Panc1 (cell line): ENCODE data around the gene ECT2. TPM values are rescaled to one million over a fixed set of nuclear protein-coding genes. Genes with fewer than 3 reads are reported as not detected.
A peak's percentile ranks its signal among the peaks of the same experiment; 100 is the strongest.

Source experiments
- ATAC-seq: fragments of 200-7000 bp; cut with Tn5 transposase; 2 replicates; pipeline ENCODE4 v1.9.1; 2020; ENCODE audit warnings: mild to moderate bottlenecking, moderate library complexity
- BruUV-seq: library from RNA; stranded (reverse); fragments of 400-500 nt; replicated peaks from 2 replicates; lab custom pipeline; 2021; lab: Mats Ljungman, UMichigan
- CTCF ChIA-PET: fragments of 300-600 bp; sonication (Branson Sonifier 250); formaldehyde crosslinking; loops from one replicate; lab custom pipeline; 2022; ENCODE audit warnings: antibody characterized with exemption; lab: Charles Lee
- POLR2A ChIA-PET: fragments of 300-600 bp; sonication (Branson Sonifier 250); formaldehyde crosslinking; loops from one replicate; lab custom pipeline; 2022; ENCODE audit warnings: antibody characterized with exemption; lab: Charles Lee
- DNase-seq: peaks from one replicate; pipeline ENCODE4 v3.0.0-alpha.2; 2010; ENCODE audit warnings: low read depth, low spot score
- H3K27ac ChIP-seq: 2 replicates; pipeline ENCODE4 v1.5.1; 2011; ENCODE audit warnings: mild to moderate bottlenecking, low read length, inconsistent platforms
- H3K27me3 ChIP-seq: fragments of 200-500 bp; sonication (Bioruptor generic); 2 replicates; pipeline ENCODE4 v1.6.0; 2014; ENCODE audit warnings: low read length, inconsistent platforms; ENCODE audit not compliant: control insufficient read depth, insufficient read depth
- H3K36me3 ChIP-seq: fragments of 200-500 bp; sonication (Bioruptor generic); 2 replicates; pipeline ENCODE4 v1.5.1; 2014; ENCODE audit warnings: inconsistent platforms, mild to moderate bottlenecking, low read length, moderate library complexity; ENCODE audit not compliant: control insufficient read depth, insufficient read depth
- H3K4me1 ChIP-seq: 2 replicates; pipeline ENCODE4 v1.5.1; 2011; ENCODE audit warnings: inconsistent platforms, mild to moderate bottlenecking, low read length, moderate library complexity; ENCODE audit not compliant: control insufficient read depth, insufficient read depth
- H3K4me3 ChIP-seq, 2 experiments: 2 replicates each; pipeline ENCODE4 v1.5.1; 2011 to 2012; ENCODE audit warnings: low read depth in 2 of 2, low read length in 2 of 2, mild to moderate bottlenecking in 2 of 2, inconsistent platforms in 1 of 2, moderate library complexity in 1 of 2
- H3K9me3 ChIP-seq: fragments of 200-500 bp; sonication (Bioruptor generic); 2 replicates; pipeline ENCODE4 v1.5.1; 2014; ENCODE audit warnings: low read depth, mild to moderate bottlenecking, inconsistent platforms, low read length, moderate library complexity; ENCODE audit not compliant: control insufficient read depth, insufficient read depth
- CTCF ChIP-seq: fragments of 450-650 bp; IDR thresholded peaks from 2 replicates; pipeline ENCODE4 v1.5.1; 2017; ENCODE audit warnings: mild to moderate bottlenecking
- POLR2AphosphoS5 ChIP-seq: IDR thresholded peaks from 2 replicates; pipeline ENCODE4 v1.6.1; 2012; ENCODE audit warnings: mild to moderate bottlenecking, low read depth, low read length, moderate library complexity
- REST ChIP-seq, 2 experiments: IDR thresholded peaks; 2 replicates each; pipeline ENCODE4 v1.6.1; 2011 to 2012; ENCODE audit warnings: low read depth in 2 of 2, control low read depth in 1 of 2, low read length in 1 of 2, mild to moderate bottlenecking in 1 of 2, moderate library complexity in 1 of 2; ENCODE audit not compliant: insufficient read depth in 1 of 2
- SIN3A ChIP-seq: IDR thresholded peaks from 2 replicates; pipeline ENCODE4 v1.6.1; 2012; ENCODE audit warnings: low read depth, mild to moderate bottlenecking, low read length, moderate library complexity, borderline replicate concordance; ENCODE audit not compliant: insufficient read depth
- TCF7L2 ChIP-seq: IDR thresholded peaks from 2 replicates; pipeline ENCODE4 v1.6.1; 2011; ENCODE audit warnings: mild to moderate bottlenecking, low read depth, low read length, inconsistent platforms
- in situ Hi-C: cut with HindIII; loops from 2 replicates; pipeline ENCODE4 v1.10.0; 2016; ENCODE audit warnings: low sequenced_read_pairs, low pct_unique_long_range_greater_than_20kb
- intact Hi-C: fragments of 100-400 bp; cut with micrococcal nuclease; formaldehyde crosslinking; loops from one replicate; pipeline ENCODE4 v1.10.0; 2022; ENCODE audit not compliant: unreplicated experiment
- total RNA-seq: library from RNA; stranded (reverse); gene quantifications from one replicate; pipeline ENCODE4 v1.2.1, GENCODE V29; 2021; ENCODE audit not compliant: unreplicated experiment

The ECT2 gene
- total RNA-seq, 1 experiment from 2014 or later = 102 TPM

DNA sequence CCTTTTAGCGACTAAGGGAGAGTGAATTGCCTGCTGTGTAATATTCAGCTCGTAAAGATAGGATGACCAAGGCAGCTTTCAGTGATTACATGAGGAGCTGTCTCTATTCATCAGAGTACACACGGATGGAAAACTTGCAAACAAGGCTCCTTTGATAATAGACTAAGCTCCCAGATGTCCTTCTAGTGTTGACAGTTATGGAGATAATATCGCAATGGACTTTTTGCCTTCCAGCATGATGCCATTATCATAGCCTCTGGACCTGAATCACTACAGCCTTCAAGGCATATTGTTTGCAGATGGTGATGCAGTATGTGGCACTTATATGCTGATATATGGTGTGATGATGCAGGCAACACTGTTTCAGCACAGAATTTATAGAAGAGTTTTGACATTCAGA, 93.9 kb downstream of the ECT2 start:
- 0 out of 2 replicates have a peak, but pooled peaks have one; percentile 30 for ATAC-seq
- H3K4me1 ChIP-seq = no peaks in the 10 kb centered on the region
- no peak for DNase-seq
- no peak for TF ChIP-seq REST (IDR thresholded peaks at IDR 0.05; ENCODE audit: insufficient read depth in 1 of 2, low read depth in 2 of 2, low read length in 1 of 2)
- TF ChIP-seq SIN3A = no peak
- TF ChIP-seq CTCF = no peak
- H3K27me3 ChIP-seq = peaks cover 5% of the 10 kb centered on the region; the same call in 1 of the 2 replicates
- H3K4me3 ChIP-seq = no peak overlapping the region
- CTCF ChIA-PET = no interaction called here
- H3K9me3 ChIP-seq = no peaks in the 10 kb centered on the region
- no peak overlapping the region for H3K27ac ChIP-seq
- no TSS peak for BruUV-seq
- intact Hi-C loops (no loop called here), in situ Hi-C loops (no loop called here)
- no peaks in the 10 kb centered on the region for H3K36me3 ChIP-seq
- POLR2A ChIA-PET = no interaction called here

GRCh38 chr3:172846103-172846561, 95.6 kb downstream of the ECT2 start:
- ChIA-PET POLR2A (no interaction called here), CTCF (no interaction called here)
- peaks cover 5% of the 10 kb centered on the region for H3K27me3 ChIP-seq
- intact Hi-C loops = no loop called here
- no peak for TF ChIP-seq POLR2AphosphoS5
- TF ChIP-seq SIN3A = no peak
- no peak for TF ChIP-seq REST (IDR thresholded peaks at IDR 0.05; ENCODE audit: insufficient read depth in 1 of 2, low read depth in 2 of 2, low read length in 1 of 2)
- TF ChIP-seq TCF7L2 = no peak
- TF ChIP-seq CTCF = no peak
- in situ Hi-C loops = no loop called here
- ATAC-seq = no peak
- no peak overlapping the region for H3K4me3 ChIP-seq
- H3K36me3 ChIP-seq = no peaks in the 10 kb centered on the region
- H3K27ac ChIP-seq = no peak overlapping the region
- H3K4me1 ChIP-seq = no peaks in the 10 kb centered on the region
- no peaks in the 10 kb centered on the region for H3K9me3 ChIP-seq
- DNase-seq = no peak
- BruUV-seq = no TSS peak
